GM19023 (cell line): Measurements from ENCODE around the gene TBX6.
A peak's percentile ranks its signal among the peaks of the same experiment; 100 is the strongest.
"Not testable (repeated sequence)": the region's sequence is repeated elsewhere in the genome, so short reads cannot be mapped to it uniquely, and the experiment has no call there.

Source experiments
- ATAC-seq: cut with Tn5 transposase; IDR thresholded peaks from one replicate; pipeline ENCODE4 v1.9.1; 2021; ENCODE audit warnings: mild to moderate bottlenecking, moderate library complexity; ENCODE audit not compliant: unreplicated experiment

The TBX6 gene, protein sequence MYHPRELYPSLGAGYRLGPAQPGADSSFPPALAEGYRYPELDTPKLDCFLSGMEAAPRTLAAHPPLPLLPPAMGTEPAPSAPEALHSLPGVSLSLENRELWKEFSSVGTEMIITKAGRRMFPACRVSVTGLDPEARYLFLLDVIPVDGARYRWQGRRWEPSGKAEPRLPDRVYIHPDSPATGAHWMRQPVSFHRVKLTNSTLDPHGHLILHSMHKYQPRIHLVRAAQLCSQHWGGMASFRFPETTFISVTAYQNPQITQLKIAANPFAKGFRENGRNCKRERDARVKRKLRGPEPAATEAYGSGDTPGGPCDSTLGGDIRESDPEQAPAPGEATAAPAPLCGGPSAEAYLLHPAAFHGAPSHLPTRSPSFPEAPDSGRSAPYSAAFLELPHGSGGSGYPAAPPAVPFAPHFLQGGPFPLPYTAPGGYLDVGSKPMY

DNA sequence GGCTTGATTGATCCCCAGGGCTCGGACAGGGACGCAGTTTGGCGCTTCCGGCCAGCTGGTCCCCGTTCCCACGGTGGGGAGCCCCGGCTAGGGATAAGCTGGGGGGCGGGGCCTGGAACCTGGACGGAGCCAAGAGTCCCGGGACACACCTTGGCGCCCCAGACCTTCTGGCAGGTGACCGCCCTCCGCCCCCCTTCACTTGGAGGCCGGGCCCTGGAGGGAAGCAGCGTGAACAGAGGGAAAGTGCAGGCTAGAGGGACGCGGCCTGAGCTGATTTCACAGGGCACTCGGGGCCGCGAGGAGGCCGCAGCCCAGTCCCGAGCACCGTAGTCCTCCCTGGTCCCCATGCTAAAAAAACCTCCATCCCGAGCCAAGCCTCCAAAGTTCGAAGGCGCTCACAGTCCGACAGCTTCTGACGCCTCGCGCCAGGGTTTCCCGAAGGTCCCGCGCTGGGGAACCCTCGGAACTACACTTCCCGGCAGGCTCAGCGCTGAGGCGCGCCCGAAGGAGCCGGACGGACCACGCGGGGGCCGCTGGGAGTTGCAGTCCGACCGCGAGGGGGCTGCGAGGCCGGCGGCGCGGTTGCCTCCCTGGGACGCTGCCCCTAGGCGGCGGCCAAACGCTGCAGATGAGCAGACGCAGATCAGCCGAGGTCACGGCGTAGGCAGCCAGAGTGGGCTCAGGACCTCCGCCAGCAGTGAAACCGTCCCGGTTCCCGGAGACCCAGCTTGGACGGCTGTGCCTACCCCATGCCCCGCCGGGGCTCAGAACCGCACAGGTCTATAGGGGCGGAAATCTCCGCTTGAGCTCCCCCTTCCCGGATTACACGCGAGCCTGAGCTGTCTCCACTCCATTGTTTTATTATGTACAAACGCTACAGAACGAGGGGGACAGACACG lies at the start of gene TBX6:
TSS of gene TBX6 (minus strand) at position 451 of the 899 bp plus-strand sequence. CDS start 731 bp downstream, outside the sequence.
- peak; percentile 67 for ATAC-seq

DNA sequence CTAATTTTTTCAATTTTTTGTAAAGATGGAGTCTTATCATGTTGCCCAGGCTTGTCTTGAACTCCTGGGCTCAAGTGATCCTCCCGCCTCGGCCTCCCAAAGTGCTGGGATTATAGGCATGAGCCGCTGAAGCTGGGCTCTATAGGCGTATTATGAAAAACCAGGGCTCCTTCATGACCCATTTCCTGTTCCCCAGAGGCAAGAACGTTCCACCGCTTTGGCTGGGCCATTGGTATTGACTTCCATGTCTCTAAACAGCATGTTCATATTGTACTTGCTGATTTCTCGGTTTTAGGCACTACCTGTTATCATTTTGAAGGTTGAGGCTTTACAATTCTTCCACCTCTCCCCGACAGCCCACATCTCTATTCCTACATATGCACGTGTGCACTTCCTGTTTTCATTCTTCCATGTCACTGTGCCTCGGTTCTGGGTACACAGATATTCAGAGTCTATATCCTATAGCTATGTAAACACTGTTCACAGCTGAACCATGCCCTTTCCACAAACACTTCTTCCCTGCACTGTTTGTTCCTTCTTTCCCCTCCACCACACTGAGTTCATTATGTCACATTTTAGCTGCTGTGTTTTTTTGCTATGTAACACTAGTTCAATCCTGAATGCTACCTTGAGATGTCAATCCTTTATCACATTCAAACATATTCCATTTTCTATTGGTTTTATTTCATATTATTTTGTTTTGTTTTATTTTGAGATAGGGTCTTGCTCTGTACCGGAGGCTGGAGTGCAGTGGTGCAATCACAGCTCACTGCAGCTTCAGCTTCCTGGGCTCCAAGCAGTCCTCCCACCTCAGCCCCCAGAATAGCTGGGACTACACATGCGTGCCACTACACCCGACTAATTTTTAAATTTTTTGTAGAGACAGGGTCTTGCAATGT lies 48.1 kb upstream of the TBX6 start:
- ATAC-seq, result no peak

DNA sequence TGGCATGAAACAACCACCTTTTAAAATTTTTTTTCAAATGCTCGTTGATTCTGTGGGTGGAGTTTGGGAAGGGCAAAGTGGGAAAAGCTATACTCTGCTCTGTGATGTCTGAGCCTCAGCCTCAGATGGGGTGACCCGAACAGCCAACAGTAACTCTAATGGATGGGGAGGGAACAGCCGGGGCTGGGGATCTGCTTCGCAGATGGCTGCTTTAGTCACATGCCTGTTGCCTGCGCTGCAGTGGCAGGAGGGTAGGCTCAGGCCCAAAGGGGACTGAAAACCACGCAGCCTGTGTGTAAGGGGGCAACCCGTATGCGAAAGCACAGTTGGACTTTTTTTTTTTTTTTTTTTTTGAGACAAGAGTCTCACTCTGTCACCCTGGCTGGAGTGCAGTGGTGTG lies 46.2 kb upstream of the TBX6 start:
- ATAC-seq, result no peak

- no peak for ATAC-seq
These were observed 45.4 kb upstream of the TBX6 start for GRCh38 chr16:30136971-30137605.

DNA sequence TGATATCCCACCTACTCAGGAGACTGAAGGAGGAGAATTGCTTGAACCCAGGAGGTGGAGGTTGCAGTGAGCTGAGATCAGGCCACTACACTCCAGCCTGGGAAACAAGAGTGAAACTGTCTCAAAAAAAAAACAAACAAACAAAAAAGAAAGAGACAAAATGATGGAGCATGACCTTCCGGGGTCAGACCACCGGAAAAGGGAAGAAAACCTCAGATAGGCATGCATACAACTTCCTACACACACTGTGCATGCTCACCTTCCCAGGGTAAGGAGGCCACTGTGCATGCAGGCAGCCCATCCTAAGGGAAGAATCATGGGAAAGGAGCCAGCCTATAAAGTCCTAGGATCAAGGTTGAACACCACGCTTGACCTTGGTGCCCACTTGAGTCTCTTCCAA lies 40.9 kb upstream of the TBX6 start:
- ATAC-seq, result no peak

- ATAC-seq, result no peak
These were observed 40.2 kb upstream of the TBX6 start for GRCh38 chr16:30131869-30132475.

DNA sequence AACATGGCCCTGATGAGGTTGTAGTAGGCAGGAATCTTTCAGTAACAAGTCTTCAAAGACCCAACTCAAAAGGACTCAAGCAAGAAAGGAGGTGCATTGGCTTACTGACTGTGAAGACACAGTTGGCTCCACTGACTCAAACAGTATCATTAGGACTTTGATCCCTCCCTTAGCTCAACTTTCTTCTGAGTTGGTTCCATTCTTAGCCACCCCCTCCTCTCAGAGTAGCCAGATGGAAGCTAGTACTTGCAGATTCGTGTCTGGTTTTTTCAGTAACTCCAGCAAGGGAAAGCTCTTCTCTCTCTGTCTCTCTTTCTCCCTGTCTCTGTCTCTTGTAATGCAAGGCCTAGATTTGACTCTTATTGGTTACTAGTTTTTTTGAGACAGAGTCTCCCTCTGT lies 36.3 kb upstream of the TBX6 start:
- no peak for ATAC-seq

DNA sequence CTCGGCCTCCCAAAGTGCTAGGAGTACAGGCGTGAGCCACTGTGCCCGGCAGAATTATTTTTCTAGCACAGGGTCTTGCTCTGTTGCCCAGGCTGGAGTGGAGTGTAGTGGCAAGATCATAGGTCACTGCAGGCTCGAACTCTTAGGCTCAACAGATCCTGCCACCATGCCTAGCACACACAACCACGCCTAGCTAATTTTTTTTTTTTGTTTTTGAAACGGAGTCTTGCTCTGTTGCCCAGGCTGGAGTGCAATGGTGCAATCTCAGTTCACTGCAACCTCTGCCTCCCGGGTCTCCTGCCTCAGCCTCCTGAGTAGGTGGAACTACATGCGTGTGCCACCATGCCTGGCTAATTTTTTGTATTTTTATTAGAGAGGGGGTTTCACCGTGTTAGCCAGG lies 34.0 kb upstream of the TBX6 start:
- not testable (repeated sequence) for ATAC-seq

GRCh38 chr16:30124985-30125379 lies 33.3 kb upstream of the TBX6 start:
- ATAC-seq, result no peak

DNA sequence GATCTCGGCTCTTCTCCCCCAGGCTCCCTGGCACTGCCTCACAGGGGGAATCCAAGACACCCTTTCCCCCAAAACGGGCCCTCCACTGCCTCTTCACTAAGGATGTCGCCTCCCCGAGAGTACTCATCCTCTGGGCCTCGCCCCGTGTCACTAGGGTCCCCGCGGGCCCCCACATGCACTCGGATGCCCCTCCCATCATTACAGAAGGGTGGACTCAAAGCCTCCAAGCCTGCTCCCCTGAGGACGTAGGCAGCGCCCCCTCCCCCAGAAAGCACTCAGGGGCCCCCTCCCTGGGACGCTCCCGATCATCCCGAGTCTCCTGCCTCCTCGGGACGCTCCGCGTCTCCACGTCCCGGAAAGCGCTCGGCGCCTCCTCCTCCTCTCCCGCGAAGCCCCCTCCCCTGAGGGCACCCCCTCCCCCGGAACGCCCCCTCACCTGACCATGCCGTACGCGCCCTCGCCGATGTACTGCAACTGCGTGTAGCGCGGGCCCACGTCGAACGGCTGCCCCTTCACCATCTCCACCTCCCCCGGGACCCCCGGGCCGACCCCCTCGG lies 31.0 kb upstream of the TBX6 start:
- ATAC-seq, result no peak

- no peak for ATAC-seq
These were observed 30.2 kb upstream of the TBX6 start for GRCh38 chr16:30121741-30122571.

DNA sequence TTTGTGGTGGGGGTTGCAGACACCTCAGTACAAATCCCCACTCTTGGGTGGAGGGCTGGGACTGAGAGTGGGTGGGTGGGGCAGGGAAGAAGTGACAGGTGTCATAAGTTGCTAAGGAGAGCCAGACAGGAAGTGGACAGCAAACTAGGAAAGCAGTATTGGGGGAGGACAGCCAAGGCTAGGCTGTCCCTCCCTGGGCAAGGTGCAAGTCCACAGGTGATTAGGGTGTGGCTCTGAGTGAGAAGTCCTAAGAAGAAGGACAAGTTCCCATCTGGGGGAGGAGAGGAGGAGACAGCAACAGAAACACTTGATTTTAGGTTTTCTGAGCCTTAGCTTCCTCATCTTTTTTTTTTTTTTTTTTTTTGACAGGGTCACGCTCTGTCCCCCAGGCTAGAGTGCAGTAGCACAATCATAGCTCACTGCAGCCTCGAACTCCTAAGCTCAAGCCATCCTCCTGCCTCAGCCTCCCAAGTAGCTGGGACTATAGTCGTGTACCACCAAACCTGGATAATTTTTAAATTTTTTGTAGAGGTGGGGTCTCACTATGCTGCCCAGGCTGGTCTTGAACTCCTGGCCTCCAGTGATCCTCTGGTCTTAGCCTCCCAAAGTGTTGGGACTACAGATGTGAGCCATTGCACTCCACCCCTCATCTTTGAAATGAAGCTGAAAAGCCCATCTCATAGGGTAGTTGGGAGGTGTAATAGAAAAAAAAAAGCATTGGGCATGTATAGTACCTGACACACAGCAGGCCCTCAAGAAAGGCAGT lies 28.8 kb upstream of the TBX6 start:
- ATAC-seq, result no peak

DNA sequence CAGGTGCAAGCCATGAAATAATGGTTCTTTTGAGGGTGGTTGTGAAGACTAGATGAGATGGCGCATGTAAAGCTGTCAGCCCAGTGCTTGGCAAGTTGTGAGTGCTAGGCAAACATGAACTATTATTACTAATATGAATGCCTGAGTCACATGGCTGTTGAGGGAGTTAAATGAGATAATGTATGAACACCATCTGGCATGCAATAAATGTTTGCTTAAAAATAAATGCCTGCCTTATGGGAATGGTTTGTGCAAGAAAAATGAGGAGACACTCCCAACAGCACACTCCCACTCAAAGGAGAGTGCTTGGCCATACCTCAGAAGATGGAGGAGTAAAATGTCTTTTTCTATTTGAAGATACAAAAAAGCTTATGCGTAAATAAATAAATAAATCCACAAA lies 27.7 kb upstream of the TBX6 start:
- no peak for ATAC-seq

GRCh38 chr16:30117768-30118167 lies 26.0 kb upstream of the TBX6 start:
- ATAC-seq, result no peak

GRCh38 chr16:30116291-30117207 lies 24.8 kb upstream of the TBX6 start:
- no peak for ATAC-seq

DNA sequence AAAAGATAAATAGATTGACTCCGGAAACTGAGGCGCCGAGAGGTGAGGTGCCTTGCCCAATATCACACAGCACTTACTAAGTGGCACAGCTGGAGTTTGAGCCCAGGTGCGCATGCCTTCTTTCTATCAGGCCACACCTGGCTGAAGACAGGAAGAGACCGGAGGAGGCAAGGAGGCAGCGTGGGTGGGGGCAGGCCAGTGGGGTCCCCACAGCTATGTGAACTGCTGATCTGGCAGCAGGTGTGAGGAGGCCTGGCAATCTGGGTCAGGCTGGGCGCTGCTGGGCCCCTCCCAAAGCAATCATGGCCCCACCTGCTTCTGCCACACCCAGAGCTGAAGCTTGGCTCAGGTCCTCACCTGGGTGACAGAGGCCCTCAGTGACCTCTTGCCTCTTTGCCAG lies 23.5 kb upstream of the TBX6 start:
- no peak for ATAC-seq

GRCh38 chr16:30114833-30115232 lies 23.1 kb upstream of the TBX6 start:
- ATAC-seq, result not testable (repeated sequence)
